NCI-H1694 (cell line): ENCODE results near the gene FRAS1.
"Not testable (repeated sequence)": the region's sequence is repeated elsewhere in the genome, so short reads cannot be mapped to it uniquely, and the experiment has no call there.

Experiments used
- DNase-seq: peaks from one replicate; lab custom pipeline; 2025; lab: John Stamatoyannopoulos, UW

Gene FRAS1, protein sequence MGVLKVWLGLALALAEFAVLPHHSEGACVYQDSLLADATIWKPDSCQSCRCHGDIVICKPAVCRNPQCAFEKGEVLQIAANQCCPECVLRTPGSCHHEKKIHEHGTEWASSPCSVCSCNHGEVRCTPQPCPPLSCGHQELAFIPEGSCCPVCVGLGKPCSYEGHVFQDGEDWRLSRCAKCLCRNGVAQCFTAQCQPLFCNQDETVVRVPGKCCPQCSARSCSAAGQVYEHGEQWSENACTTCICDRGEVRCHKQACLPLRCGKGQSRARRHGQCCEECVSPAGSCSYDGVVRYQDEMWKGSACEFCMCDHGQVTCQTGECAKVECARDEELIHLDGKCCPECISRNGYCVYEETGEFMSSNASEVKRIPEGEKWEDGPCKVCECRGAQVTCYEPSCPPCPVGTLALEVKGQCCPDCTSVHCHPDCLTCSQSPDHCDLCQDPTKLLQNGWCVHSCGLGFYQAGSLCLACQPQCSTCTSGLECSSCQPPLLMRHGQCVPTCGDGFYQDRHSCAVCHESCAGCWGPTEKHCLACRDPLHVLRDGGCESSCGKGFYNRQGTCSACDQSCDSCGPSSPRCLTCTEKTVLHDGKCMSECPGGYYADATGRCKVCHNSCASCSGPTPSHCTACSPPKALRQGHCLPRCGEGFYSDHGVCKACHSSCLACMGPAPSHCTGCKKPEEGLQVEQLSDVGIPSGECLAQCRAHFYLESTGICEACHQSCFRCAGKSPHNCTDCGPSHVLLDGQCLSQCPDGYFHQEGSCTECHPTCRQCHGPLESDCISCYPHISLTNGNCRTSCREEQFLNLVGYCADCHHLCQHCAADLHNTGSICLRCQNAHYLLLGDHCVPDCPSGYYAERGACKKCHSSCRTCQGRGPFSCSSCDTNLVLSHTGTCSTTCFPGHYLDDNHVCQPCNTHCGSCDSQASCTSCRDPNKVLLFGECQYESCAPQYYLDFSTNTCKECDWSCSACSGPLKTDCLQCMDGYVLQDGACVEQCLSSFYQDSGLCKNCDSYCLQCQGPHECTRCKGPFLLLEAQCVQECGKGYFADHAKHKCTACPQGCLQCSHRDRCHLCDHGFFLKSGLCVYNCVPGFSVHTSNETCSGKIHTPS (N-terminal part only)

GRCh38 chr4:78057135-78057599 lies at the start of gene FRAS1:
TSS of gene FRAS1 (plus strand) at chr4:78057323. CDS start at chr4:78058010, 687 bp downstream.
- DNase-seq: peak; percentile 76

- not testable (repeated sequence) for DNase-seq
Observed at GRCh38 chr4:78011003-78011402, 46.1 kb upstream of the FRAS1 start.

DNA sequence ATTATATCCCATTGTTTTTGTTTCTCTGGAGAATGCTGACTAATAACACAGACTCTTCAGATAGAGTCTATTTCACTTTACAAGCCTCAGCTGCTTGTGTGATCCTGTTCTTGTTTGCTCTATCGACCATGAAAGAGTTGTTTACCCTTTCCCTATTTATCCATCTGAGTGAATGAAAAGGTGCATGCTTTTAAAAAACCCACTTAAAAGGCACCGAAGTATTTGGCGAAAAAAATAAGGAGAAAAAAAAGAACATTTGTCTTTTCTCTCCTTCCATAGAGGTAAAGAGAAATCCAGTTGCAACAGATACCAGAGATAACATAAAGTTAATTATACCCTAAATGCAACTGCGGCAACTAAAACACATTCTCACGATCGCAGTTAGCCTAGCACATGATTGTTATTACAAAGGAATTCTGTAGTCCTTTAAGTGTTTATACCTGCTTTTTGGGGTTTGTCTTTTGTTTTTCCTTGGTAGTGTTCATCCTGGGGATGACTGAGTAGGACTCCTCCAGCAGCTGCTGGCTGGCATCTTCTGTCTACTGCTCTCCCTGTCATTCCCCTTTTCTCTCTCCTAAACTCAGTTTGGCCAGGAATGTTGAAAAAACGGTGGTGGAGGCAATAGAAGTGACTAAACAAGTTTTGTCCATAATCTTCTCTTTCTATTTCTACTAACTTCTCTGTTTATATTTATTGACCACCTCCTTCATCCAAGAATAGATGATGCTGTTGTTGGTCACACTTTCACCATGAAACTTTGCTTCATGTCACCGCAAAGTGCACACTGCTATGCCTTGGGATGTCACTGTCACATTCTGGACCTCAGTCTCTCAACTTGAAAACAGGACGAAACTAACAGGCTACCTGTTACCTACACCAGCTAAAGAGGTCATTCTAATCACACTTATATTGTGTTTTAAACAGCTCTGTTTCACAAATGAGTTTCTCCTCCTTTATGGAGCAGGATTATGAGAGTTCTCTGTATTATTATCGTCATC lies 41.9 kb upstream of the FRAS1 start:
- DNase-seq: no peak

- no peak for DNase-seq
Observed at GRCh38 chr4:78018271-78019049, 38.7 kb upstream of the FRAS1 start.

DNA sequence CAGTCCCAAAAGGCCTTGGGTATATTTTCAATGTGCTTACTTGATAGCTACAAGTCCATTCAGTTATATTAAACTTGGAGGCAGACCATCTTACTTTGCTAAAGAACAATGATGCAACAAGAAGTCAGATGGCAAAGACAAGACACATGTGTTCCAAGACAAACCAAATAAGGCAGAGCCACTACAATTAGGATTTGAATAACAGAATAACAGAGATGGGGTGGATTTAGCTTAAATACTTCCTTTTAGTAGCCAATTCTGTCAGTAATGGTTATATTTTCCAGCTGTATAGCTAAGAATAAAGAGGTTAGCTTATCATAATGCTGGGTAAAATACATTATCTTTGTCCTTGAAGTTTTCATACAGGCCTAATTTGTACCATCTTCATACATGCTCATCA lies 37.7 kb upstream of the FRAS1 start:
- no peak for DNase-seq

- no peak for DNase-seq
Observed at GRCh38 chr4:78020677-78021076, 36.4 kb upstream of the FRAS1 start.

DNA sequence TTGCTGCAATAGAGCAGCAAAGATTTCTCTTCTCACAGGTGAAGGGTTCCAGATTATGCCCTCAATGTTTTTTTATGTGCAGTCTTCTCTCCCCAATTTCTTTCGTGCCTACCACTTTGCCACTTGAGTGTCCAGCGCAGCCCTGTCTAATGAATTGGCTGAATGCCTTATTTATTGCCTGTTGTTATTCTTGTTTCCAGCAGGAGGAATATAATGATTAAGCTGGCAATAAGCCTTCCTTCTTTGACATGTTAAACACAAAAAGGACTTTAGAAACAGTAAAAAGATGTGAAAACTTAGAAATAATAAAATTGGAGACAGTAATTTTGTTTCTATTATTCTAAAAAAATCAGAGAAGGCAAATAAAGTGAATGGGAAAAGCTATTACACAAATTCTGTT lies 34.6 kb upstream of the FRAS1 start:
- DNase-seq: no peak

DNA sequence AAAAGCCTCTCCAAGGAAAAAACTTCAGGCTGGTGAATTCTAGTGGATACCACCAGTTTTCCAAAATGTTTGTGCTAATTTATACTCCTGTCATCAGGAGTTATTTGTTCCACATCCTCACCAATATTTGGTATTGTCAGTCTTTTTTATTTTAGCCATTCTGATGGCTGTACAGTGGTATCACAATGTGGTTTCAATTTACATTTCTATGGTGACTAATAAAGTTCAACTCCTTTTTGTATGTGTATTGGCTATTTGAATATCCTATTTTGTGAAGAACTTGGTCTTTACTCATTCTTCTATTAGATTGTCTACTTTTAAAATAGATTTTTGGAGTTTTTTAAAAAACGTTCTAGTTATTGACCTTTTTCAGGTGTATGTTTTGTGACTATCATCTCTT lies 33.0 kb upstream of the FRAS1 start:
- DNase-seq: no peak

DNA sequence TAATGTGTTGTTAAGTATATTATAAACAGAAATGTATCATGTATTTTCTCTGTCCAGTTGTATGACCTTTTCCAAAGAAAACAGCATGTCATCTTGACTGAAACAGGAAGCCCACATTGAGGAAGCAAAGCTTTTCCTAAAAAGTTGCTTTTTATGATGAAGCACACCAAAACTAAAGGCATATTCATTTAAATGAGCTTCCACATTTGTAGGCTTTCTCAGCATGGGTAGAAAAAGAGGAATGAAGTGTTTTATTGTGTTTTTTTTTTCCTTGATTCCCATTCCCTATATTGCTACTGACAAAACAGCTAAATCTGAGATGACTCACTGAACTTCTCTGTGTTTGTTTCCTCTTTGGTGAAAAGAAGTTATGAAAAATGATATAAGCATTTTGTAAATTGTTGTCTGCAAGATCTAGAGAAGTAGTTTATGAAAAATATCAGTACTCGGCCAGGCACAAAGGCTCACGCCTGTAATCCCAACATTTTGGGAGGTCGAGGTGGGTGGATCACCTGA lies 32.5 kb upstream of the FRAS1 start:
- no peak for DNase-seq

DNA sequence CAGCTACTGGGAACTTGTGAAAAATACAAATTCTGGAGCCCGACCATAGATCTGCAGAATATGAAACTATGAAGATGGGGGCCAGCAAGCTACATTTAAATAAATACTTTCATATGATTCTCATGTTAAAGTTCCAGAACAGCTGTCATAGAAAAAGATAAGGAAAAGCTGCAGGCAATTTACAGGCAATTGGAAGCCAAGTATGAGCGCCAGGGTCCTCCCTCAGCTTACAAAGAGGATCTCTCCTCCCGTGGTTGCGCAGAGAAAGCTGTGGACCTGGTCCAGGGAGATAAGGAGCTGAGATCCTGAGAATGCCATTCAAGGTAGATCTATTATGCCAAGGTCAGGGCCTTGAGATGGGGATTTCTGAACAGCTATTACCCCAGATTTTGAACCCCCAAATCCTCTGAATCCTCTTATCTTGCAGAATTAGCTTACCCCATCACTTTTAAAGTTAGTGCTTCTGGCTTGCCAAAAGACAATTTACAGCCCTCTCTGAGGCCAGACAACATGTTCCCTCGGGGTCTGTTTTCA lies 25.6 kb upstream of the FRAS1 start:
- DNase-seq: no peak

- DNase-seq: no peak
Observed at GRCh38 chr4:78032446-78032845, 24.7 kb upstream of the FRAS1 start.

- DNase-seq: no peak
Observed at GRCh38 chr4:78032929-78033328, 24.2 kb upstream of the FRAS1 start.

GRCh38 chr4:78033861-78034260 lies 23.3 kb upstream of the FRAS1 start:
- no peak for DNase-seq

DNA sequence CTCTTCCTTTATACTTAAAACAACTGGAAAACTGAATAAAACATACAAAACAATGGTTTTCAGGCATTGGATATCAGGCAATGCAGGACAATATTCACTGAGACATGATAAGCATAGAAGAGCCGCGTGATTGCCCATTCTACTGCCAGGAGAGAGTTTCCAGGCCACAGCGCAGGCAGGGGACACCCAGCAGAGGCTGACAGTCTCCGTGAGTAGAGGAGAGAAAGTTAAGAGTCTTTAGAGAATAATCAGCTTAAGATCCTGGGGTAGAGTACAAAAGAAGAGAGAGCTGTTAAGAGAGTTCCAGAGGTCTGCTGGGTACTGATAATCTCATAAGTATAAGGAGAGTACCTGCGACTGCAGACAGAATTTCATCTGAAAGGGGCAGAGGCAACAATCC lies 18.4 kb upstream of the FRAS1 start:
- DNase-seq: no peak

GRCh38 chr4:78039678-78040077 lies 17.4 kb upstream of the FRAS1 start:
- DNase-seq: no peak

DNA sequence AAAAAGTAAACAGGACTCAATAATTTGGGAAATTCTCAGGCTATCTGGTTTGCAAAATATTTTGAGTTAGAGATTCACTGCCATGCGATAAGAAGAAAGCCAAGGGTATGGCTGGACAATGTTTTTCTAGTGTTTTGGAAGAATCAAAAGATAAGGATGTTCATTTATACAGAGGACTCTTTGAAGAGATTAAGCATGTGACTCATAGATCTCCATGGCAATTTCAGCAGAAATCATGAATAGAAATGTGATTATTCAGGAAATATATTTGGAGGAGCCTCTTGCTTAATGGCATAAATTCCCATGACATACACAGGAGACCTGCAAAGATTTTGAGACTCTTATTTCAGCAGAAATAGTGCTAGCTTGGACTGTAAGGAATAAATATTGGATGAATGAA lies 16.7 kb upstream of the FRAS1 start:
- no peak for DNase-seq

GRCh38 chr4:78047366-78047765 lies 9.8 kb upstream of the FRAS1 start:
- no peak for DNase-seq

GRCh38 chr4:78056265-78057129 lies 626 bp upstream of the FRAS1 start:
- DNase-seq: peak; percentile 90
